ENCODE measurements around the gene ARID2. TPM values are rescaled to one million over a fixed set of nuclear protein-coding genes. Genes with fewer than 3 reads are reported as not detected.

Gene ARID2
- total and polyA plus RNA-seq, 2 of the 13 experiments (the other 11 are each of a cell fraction or from before 2014, with no cell fraction given) = 15.9 to 22.2 TPM

- ChIA-PET POLR2A (no interaction called here), CTCF (ENCODE audit: low intra/inter-chr PET ratio, low total read pairs) (no interaction called here)
- no peak overlapping the region for H3K27ac ChIP-seq (ENCODE audit: extremely low read length, insufficient read depth, low read length)
- no peaks in the 10 kb centered on the region for H3K79me2 ChIP-seq (ENCODE audit: insufficient read depth, low read length)
- ATAC-seq (no peak), FAIRE-seq (no peak), DNase-seq (ENCODE audit: low spot score) (no peak)
- TF ChIP-seq ZNF709 (CRISPR knock-in tag; IDR thresholded peaks at IDR 0.05) (no peak), ZNF263 (CRISPR knock-in tag; IDR thresholded peaks at IDR 0.05) (no peak), RBAK (CRISPR knock-in tag; IDR thresholded peaks at IDR 0.05) (no peak)
- H3K4me1 ChIP-seq (ENCODE audit: insufficient read depth, low read length) = no peaks in the 10 kb centered on the region
- WGBS (ENCODE audit: low lambda C conversion rate) = 94% methylated on average over 1 of the region's 1 CpG
- peaks cover 2 to 11% of the 10 kb centered on the region in 2 experiments; a peak in 4 of 5 replicates for H3K36me3 ChIP-seq (replicated peaks in 1 of 2; ENCODE audit: control insufficient read depth in 1 of 2, insufficient read depth in 2 of 2, low read length in 2 of 2)
- no peaks in the 10 kb centered on the region for H3K27me3 ChIP-seq (ENCODE audit: control insufficient read depth in 1 of 2, insufficient read depth in 2 of 2, low read length in 2 of 2)
- no peaks in the 10 kb centered on the region for H3K9me3 ChIP-seq (ENCODE audit: low read length)
- intact Hi-C loops (cut with micrococcal nuclease; ENCODE audit: unreplicated experiment) (no loop called here), in situ Hi-C loops (cut with HindIII; ENCODE audit: extremely low pct_ligation_motif_present, low pct_unique_long_range_greater_than_20kb) (no loop called here)
- H3K4me3 ChIP-seq (replicated peaks in 1 of 3; ENCODE audit: insufficient read depth in 1 of 3, low read depth in 2 of 3, low read length in 3 of 3) = no peak overlapping the region
- H4K20me1 ChIP-seq (ENCODE audit: insufficient read depth, low read length) = no peaks in the 10 kb centered on the region
- H3K4me2 ChIP-seq (ENCODE audit: low read depth, low read length) = no peak overlapping the region
- H2AFZ ChIP-seq (ENCODE audit: low read length) = no peak overlapping the region
- BruUV-seq (replicated peaks) = no TSS peak
- no peak overlapping the region for H3K9ac ChIP-seq (ENCODE audit: insufficient read depth, low read depth, low read length)
Measured at GRCh38 chr12:45816652-45817051, 87.1 kb downstream of the ARID2 start.

GRCh38 chr12:45827974-45828373 is 98.5 kb downstream of the ARID2 start:
- ATAC-seq (no peak), DNase-seq (ENCODE audit: low spot score) (no peak), FAIRE-seq (no peak)
- Histone ChIP-seq H3K4me3 (replicated peaks in 1 of 3; ENCODE audit: insufficient read depth in 1 of 3, low read depth in 2 of 3, low read length in 3 of 3) (no peak overlapping the region), H3K4me2 (ENCODE audit: low read depth, low read length) (no peak overlapping the region), H3K9ac (ENCODE audit: insufficient read depth, low read depth, low read length) (no peak overlapping the region), H3K9me3 (ENCODE audit: low read length) (no peaks in the 10 kb centered on the region), H4K20me1 (ENCODE audit: insufficient read depth, low read length) (no peaks in the 10 kb centered on the region), H3K4me1 (ENCODE audit: insufficient read depth, low read length) (peaks cover 3% of the 10 kb centered on the region), H3K79me2 (ENCODE audit: insufficient read depth, low read length) (no peaks in the 10 kb centered on the region), H2AFZ (ENCODE audit: low read length) (no peak overlapping the region), H3K36me3 (replicated peaks in 1 of 2; ENCODE audit: control insufficient read depth in 1 of 2, insufficient read depth in 2 of 2, low read length in 2 of 2) (peaks cover 4 to 27% of the 10 kb centered on the region in 2 experiments; a peak in 3 of 5 replicates), H3K27ac (ENCODE audit: extremely low read length, insufficient read depth, low read length) (no peak overlapping the region), H3K27me3 (ENCODE audit: control insufficient read depth in 1 of 2, insufficient read depth in 2 of 2, low read length in 2 of 2) (no peaks in the 10 kb centered on the region)
- 93% methylated on average over 3 of the region's 3 CpGs for WGBS (ENCODE audit: low lambda C conversion rate)
- in situ Hi-C loops (cut with HindIII; ENCODE audit: extremely low pct_ligation_motif_present, low pct_unique_long_range_greater_than_20kb) = no loop called here
- no TSS peak for BruUV-seq (replicated peaks)
- ChIA-PET CTCF (ENCODE audit: low intra/inter-chr PET ratio, low total read pairs) (no interaction called here), POLR2A (no interaction called here)
- TF ChIP-seq CENPT (CRISPR knock-in tag; IDR thresholded peaks at IDR 0.05; ENCODE audit: low read depth) (no peak), SP1 (IDR thresholded peaks at IDR 0.05) (no peak), SP1 (CRISPR knock-in tag; IDR thresholded peaks at IDR 0.05) (no peak), MAF1 (CRISPR knock-in tag; IDR thresholded peaks at IDR 0.05; ENCODE audit: borderline replicate concordance) (no peak), ETS1 (CRISPR knock-in tag; IDR thresholded peaks at IDR 0.05) (no peak)
- intact Hi-C loops (cut with micrococcal nuclease; ENCODE audit: unreplicated experiment) = no loop called here

Data from HepG2 (cell line).